EL (cell line): Measurements from ENCODE around the gene FREM3.
A peak's percentile ranks its signal among the peaks of the same experiment; 100 is the strongest.
"Not testable (repeated sequence)": the region's sequence is repeated elsewhere in the genome, so short reads cannot be mapped to it uniquely, and the experiment has no call there.

Experiments
- DNase-seq: peaks from one replicate; pipeline ENCODE4 v3.0.0-alpha.2; 2016

The FREM3 gene

DNA sequence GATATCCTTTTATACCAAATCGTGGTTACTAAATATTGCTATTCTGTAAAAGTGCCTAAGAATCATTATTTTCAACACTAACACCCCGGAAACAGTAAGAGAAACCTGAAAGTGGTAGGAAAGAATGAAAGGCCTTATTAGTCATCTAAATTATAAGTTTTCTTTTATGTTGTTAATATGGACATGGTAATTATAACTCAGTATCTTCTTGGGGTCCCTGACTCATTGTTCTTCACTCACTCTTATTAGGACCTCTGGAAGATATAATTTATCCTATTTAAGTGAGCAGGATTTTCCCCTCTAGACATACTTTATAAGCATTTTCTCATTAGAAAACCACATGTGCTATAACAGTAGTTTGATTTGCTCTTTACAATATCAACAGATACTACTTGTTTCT lies 136.0 kb downstream of the FREM3 start:
- DNase-seq = no peak

- DNase-seq = no peak
Observed at GRCh38 chr4:143559757-143560147, 140.7 kb downstream of the FREM3 start.

DNA sequence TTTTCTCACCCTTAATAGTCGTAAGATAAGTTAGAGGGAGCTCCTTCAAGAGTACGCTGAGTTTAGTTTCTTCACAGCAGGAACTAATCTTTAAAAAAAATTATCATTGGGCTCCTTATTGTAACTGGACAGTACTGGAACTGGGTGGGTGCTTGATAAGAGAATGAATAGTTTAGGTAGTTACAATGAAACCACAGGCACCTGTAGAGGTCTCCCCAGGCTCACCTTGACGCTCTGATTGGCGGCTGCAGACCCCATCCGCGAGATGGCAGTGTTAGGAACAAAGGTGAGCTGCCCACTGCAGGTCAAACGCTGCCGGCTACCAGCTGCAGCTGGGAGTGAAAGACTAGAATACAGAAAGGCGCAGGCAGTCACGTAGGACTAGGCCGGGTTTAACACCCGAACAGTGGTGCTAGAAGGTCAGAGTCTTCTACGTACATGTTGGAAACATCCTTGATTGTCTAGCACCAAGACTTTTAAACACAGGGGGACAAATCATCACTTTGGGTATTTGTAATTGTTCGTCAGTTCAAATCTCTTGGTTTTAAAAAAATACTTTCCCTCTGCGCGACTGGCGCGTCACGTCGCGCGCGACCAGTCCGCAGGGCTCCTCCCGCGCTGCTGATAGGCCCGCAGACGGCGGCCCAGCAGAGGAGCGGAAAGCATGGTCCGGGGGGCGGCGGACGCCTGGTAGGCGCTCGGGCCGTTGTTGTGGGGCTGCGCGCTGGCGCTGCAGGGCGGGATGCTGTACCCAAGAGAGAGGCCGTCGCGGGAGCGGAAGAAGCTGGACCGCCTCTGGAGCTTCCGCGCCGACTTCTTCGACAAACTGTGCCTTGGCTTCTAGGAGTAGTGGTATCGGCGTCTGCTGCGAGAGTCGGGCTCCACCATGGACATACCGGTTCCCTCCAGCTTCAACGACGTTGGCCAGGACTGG lies 141.4 kb downstream of the FREM3 start:
- DNase-seq = peak; percentile 63

DNA sequence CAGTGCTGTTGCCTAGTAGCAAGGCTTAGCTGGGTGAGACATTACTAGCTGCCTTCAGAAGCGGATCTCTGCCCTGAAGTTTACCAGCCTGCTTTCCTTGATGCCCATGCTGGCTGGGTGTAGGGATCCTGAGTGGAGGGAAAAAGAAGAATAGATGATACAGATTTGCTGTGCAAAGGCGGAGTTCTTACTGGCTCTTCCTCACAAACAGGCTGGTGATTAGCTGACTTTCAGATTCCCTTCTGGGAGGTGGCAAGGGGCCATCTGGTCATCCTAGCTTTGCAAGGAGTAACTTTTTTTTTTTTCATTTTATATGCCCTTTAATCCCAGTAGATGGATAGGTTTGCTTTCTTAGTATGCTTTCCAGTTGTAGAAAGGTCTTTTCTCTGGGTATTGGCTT lies 142.2 kb downstream of the FREM3 start:
- no peak for DNase-seq

DNA sequence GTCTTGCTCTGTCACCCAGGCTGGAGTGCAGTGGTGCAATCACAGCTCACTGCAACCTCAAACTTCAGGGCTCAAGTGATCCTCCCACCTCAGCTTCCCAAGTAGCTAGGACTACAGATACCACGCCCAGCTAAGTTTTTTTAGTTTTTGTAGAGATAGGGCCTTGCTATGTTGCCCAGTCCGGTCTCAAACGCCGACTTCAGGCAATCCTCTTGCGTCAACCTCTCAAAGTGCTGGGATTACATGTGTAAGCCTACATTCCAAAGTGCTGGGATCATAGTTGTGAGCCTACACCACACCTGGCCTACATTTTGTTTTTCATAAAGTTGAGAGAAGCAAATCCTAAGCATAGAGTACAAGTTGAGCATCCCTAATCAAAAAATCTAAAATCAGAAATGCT lies 144.8 kb downstream of the FREM3 start:
- DNase-seq = no peak

- no peak for DNase-seq
Observed at GRCh38 chr4:143554728-143555597, 145.5 kb downstream of the FREM3 start.

GRCh38 chr4:143549928-143550327 lies 150.5 kb downstream of the FREM3 start:
- DNase-seq = no peak

DNA sequence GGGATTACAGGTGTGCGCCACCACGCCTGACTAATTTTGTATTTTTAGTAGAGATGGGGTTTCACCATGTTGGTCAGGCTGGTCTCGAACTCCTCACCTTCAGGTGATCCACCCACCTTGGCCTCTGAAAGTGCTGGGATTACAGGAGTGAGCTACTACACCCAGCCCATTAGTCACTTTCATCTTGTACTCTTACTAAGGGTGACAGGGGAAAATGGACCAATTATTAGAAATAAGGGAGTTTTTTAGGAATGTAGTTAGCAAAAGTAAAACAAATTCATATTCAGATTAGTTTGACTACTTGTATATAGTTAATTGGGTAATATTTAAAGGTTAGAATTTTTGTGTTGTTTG lies 160.8 kb downstream of the FREM3 start:
- no peak for DNase-seq

- no peak for DNase-seq
Observed at GRCh38 chr4:143538979-143539669, 161.4 kb downstream of the FREM3 start.

DNA sequence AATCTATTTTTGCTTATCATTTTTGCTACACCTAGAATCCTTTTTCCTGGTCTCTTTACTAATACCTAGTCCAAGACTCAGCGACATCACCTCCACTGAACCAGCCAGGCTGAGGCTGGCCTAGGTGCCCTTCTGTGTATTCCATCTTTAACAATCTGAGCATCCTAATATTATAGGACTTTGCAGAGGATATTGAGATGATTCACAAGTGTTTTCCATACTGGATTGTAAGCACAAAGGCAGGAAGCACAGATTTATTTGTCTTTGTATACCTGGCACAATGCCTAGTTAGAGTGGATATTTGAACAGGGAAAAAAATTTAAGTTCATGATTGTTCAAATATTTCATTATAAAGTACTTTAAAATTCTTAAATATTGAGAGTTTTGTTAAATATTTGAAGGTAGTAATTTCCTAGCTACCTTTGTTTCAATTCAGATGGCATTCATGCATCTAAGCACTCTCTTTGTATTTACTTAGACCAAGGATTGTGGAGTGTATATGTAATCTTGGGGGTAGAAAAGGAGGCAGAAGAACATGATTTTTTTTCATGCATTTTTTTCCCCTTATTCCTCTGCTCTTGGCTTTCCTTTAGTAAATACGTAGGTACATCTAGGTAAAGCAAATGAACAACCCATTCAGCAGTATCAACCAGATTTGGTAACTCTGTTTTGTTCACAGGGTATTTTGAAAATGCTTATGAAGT lies 168.5 kb downstream of the FREM3 start:
- DNase-seq = peak; percentile 6

GRCh38 chr4:143531380-143531779 lies 169.1 kb downstream of the FREM3 start:
- DNase-seq = peak; percentile 19

DNA sequence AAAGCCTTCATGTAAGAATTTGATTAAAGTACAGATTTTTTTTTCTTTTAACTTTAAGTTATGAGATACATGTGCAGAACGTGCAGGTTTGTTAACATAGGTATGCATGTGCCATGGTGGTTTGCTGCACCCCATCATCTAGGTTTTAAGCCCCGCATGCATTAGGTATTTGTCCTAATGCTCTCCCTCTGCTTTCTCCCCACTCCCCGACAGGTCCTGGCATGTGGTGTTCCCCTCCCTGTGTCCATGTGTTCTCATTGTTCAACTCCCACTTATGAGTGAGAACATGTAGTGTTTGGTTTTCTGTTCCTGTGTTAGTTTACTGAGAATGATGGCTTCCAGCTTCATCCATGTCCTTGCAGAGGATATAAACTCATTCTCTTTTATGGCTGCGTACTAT lies 172.4 kb downstream of the FREM3 start:
- DNase-seq = not testable (repeated sequence)
